ENCODE data around the gene ZSCAN5C.
"Not testable (repeated sequence)": the region's sequence is repeated elsewhere in the genome, so short reads cannot be mapped to it uniquely, and the experiment has no call there.

The ZSCAN5C gene

GRCh38 chr19:56193981-56194640 lies 8.0 kb upstream of the ZSCAN5C start:
- DNase-seq, result no peak

- DNase-seq, result not testable (repeated sequence)
These were observed 4.4 kb upstream of the ZSCAN5C start, which contains the start of gene ZSCAN5B for GRCh38 chr19:56197646-56198045. TSS of gene ZSCAN5B (minus strand) at chr19:56197783. CDS start at chr19:56193052, 4,731 bp downstream.

GRCh38 chr19:56199687-56200086 lies 2.4 kb upstream of the ZSCAN5C start:
- no peak for DNase-seq

- DNase-seq, result not testable (repeated sequence)
These were observed 5.5 kb downstream of the ZSCAN5C start for GRCh38 chr19:56207581-56207980.

GRCh38 chr19:56209091-56209490 lies 7.0 kb downstream of the ZSCAN5C start:
- no peak for DNase-seq

GRCh38 chr19:56210036-56210435 lies 8.0 kb downstream of the ZSCAN5C start:
- not testable (repeated sequence) for DNase-seq

GRCh38 chr19:56211718-56212117 lies 9.6 kb downstream of the ZSCAN5C start:
- DNase-seq, result no peak

GRCh38 chr19:56217039-56217949 lies 15.2 kb downstream of the ZSCAN5C start:
- no peak for DNase-seq

GRCh38 chr19:56218961-56219360 lies 16.9 kb downstream of the ZSCAN5C start:
- DNase-seq, result no peak

- not testable (repeated sequence) for DNase-seq
These were observed 19.4 kb downstream of the ZSCAN5C start for GRCh38 chr19:56221442-56221841.

- DNase-seq, result no peak
These were observed 19.8 kb downstream of the ZSCAN5C start for GRCh38 chr19:56221851-56222250.

GRCh38 chr19:56222901-56223300 lies 20.8 kb downstream of the ZSCAN5C start:
- no peak for DNase-seq

GRCh38 chr19:56223481-56223880 lies 21.4 kb downstream of the ZSCAN5C start:
- no peak for DNase-seq

GRCh38 chr19:56245121-56245740 lies 43.2 kb downstream of the ZSCAN5C start:
- no peak for DNase-seq

- not testable (repeated sequence) for DNase-seq
These were observed 43.7 kb downstream of the ZSCAN5C start for GRCh38 chr19:56245764-56246163.

GRCh38 chr19:56248736-56249338 lies 46.8 kb downstream of the ZSCAN5C start:
- not testable (repeated sequence) for DNase-seq

GRCh38 chr19:56252699-56253422 lies 50.8 kb downstream of the ZSCAN5C start:
- peak; percentile 57 for DNase-seq

- no peak for DNase-seq
These were observed 51.7 kb downstream of the ZSCAN5C start for GRCh38 chr19:56253737-56254136.

GRCh38 chr19:56258272-56258671 lies 56.2 kb downstream of the ZSCAN5C start:
- DNase-seq, result no peak
